DMS153 (cell line): ENCODE measurements around the gene MAP4K2.

ENCODE experiments used
- DNase-seq: peaks from one replicate; lab custom pipeline; 2025; lab: John Stamatoyannopoulos, UW

The MAP4K2 gene

GRCh38 chr11:64767344-64768299 lies 35.4 kb downstream of the MAP4K2 start:
- DNase-seq, result no peak

- no peak for DNase-seq
These were observed 36.1 kb downstream of the MAP4K2 start for GRCh38 chr11:64766881-64767280.

GRCh38 chr11:64765851-64766665 lies 37.0 kb downstream of the MAP4K2 start:
- no peak for DNase-seq

GRCh38 chr11:64765291-64765850 lies 37.6 kb downstream of the MAP4K2 start:
- no peak for DNase-seq

DNA sequence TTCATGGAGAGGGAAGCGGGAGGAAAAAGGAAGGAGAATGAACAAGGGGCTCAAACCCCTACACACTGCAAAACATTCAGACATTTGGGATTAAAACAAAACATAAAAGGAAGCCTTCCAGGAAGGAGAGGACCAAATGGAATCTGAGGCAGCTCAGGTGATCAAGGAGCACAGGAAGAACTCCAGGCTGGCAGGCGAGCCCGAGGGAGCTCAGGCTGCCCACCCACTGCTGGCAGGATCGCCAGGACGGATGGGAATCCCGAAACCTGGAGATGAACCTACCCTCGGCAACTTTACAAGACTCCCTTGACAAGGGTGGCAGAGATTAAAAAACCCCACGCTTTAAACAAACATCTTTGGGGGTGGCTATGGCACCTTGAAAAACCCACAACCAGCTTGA lies 38.3 kb downstream of the MAP4K2 start:
- DNase-seq, result no peak

DNA sequence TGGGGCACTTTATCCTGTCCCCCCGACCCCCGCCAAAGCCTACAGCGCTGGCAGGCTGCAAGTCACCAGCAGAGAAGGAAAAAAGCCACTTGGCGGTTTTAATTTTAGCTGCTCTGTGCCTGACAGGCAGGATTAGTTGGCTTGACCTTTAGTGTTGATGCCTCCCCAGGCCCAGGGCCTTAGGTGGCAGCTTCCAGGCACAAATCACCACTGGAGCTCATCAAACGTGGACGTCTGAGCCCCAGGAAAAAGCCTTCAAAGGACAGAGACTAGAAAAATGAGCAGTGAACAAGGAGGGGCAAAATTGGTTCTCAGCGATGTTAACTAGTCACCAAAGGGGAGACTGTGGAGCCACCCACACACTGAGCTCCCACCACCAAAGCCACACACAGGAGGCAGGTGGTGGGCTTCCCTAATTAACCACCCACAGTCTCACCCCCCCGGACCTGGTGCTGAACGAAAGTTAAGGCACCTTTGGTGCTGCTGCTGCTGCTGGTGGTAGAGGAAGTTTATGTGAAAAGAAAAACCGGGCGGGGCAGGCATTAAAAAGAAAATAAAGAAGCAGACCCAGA lies 38.9 kb downstream of the MAP4K2 start:
- DNase-seq, result no peak

DNA sequence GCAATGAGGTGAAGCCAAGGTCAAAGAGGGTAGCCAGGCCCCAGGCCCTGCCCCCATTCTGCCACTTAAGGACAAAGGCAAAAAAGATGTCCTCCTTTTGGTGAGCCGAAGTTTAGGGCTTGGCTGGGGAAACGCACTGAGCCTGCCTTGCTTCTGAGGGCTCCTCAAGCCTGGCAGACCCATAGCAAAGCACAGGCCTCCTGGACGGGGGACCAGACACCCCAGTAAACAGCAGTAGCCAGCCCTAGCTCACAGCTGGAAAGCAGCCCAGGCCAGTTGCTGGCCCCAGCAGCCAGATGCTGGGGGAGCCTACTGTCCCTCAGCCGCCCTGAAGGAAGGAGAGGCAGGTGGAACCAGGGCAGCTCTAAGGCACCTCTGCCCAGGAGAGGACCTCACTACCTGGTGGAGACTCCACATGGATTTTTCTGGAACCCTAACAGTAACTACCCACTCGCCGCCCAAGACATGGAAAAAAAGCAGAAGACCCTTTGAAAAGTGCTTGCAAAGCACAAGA lies 39.4 kb downstream of the MAP4K2 start:
- no peak for DNase-seq

GRCh38 chr11:64762674-64763525 lies 40.1 kb downstream of the MAP4K2 start:
- no peak for DNase-seq

- DNase-seq, result no peak
These were observed 40.7 kb downstream of the MAP4K2 start for GRCh38 chr11:64762277-64762673.

DNA sequence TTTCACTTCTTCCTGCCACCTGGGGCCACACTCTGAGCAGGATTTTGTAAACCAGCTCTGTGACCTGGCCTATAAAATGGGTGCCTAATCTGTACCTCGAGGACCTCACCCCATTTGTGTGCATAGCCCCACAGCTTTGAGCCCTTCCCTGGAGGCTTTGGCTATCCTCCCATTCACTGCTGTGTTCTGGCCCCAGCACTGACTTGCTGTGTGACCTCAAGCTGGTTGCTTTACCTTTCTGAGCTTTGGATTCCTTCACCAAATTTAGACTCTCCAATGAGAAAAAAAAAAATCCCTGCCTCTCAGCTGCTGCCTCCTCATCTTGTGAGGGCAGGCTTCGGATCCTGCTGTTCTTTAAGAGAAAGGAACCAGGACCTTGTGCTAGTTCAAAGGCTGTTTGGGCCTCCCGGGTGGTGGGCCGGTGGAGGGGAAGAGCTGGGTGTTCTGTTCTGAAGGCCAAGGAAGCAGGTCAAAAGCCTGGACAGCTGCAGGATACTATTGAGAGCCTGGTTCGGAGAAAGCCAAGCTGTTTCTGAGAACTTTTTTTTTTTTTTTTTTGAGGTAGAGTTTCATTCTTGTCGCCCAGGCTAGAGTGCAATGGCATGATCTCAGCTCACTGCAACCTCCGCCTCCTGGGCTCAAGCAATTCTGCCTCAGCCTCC lies 42.1 kb downstream of the MAP4K2 start:
- no peak for DNase-seq

DNA sequence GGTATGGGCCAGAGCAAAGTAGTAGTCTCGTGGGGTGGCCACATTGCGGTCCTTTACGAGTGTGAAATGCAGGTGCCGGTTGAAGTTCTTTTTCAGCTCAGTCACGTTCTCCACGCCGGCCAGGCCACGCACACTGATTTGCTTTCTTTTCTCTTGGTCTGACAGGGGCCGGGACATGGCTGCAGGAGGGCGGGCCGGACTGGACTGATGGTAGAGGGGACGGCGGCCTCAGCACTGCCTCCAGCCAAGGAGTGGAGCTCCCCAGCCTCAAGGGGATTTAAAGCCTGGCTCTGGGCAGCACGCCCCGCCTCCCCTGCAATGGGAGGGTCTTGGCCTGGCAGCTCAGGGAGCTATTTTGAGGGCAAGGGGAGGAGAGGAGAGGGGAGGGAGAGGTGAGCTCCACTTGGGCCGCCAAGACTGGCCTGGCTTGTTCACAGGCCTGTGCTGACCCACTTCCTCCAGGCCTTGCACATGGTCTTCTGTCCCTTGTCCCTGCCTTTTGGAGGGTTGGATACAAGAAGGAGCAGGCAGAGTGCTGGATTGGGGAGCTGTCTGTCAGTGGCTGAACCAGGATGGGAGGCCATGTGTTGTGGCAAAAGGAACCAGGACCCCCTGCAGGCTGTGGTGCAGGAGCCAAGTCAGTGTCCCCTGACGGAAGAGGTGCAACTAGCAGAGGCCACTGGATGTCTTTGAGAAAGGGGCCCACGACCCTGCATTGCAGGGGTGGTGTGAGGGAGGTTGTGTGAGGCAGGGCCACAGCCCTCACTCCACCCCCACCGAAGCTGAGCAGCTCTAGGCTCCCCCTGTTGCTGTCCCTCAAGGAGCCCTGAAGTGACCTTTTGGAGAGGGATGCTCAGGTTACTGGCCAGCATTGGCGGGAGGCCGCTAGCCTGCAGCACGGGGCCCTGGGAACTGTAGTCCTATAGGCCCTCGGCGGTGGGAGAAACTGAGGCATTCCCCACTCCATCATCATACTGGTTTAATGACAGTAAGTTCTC lies 43.0 kb downstream of the MAP4K2 start, which contains the start of gene PYGM:
PYGM (minus strand) TSS at position 253 of the 998 bp plus-strand sequence; CDS start at position 177, 76 bp downstream.
- no peak for DNase-seq

- no peak for DNase-seq
These were observed 43.8 kb downstream of the MAP4K2 start for GRCh38 chr11:64759131-64759721.

GRCh38 chr11:64758330-64759079 lies 44.5 kb downstream of the MAP4K2 start:
- no peak for DNase-seq

DNA sequence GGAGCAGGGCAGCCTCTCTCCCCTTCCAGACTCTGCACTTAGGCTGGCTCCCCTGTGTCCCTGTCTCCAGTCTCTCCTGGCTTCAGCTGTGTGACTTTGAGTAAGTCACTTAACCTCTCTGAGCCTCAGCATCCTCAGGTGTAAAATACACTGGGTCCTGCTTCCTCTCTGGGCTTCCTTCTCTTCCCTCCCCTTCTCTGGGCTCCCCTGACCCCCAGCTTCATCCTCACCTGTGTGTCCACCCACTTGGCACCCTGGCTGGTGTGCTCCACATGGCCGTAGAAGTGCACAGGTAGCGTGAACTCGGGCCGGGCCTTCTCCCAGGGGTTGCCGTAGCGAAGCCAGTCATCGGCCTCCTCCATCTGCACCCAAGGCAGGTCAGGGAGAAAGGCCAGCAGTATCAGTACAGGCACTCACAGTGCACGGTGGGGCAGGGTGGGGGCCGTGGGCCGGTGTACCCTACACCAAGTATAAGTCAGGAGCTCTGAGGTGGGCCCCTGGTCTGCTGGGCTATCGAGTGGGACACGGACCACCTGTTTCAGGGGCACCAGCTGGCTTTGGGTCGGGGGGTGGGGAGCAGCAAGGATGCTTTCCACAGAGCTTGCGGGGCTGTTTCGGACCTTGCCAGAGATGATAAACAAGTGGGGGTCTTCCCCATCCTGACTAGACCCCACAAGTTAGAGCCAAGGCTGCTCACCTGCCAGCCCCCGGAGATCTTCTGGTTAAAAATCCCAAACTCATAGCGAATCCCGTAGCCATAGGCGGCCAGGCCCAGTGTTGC lies 45.3 kb downstream of the MAP4K2 start:
- DNase-seq, result no peak

DNA sequence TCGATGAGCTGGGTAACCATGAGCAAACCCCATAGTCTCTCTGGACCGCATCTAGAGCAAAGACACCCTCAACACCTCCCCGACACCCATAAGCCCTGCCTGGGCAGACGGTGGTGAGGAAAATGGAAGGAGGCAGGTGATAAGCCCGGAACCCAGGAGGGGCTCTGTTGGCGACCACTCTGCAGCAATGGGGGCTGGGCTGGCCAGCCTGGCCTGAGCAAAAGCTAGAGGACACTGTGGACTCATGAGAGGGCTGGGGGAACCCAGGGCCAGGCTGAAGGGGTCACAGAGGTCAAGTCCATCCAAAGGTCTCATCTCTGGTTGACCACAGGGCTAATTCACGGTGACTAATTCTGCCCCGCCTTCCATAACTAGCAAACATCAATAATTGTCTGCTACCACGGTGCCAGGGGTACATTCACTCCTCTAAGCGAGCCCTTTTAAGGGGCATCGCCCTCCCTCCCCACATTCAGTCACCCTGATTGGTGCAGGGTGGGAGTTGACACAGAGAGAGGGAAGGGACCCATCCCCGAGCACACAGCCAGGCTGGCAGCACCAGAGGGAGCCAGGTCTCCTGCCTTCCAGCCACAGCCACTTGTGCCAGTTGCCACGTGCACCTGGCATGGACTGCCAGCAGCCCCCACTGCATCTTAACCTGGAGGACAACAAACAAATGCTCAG lies 47.2 kb downstream of the MAP4K2 start:
- no peak for DNase-seq

DNA sequence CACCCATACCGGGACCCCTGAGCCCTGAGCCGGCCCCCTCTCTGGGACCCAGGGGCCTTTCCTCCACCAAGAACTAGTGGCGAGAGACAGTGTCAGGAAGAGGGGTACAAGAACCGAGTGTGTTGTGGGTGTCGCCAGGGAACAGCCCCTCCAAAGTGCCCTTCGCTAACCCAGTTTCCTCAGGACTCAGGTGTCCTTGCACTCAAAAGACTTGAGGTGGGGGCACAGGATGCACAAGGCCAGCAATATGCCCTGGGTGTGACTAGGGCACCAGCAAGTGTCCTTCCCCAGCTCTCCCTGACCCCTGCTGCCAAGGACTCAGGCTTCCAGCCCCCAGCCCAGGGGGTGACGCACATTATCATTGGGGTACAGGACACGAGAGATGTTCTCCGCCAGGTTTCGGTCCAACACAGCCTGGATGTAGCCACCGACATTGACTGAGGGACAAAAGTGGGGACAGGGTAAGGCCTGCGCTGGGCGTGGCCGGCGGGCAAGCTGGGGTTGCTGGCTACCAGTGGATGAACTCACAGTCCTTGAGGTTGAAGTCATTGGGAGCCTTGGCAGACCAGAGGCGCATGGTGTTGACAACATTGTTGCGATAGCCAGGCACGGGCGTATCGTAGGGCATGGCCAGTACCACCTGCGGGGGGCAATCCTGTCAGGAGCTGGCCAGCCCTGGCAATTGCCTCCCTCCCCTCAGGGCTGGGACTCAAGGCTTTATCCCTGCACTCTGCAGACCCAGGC lies 47.9 kb downstream of the MAP4K2 start:
- DNase-seq, result no peak
